Fibroblast of lung (primary cell): Measurements from ENCODE around the gene KLK7.

ENCODE experiments used
- CTCF ChIP-seq, 2 donors: IDR thresholded peaks in 1 of 2; conservative IDR thresholded peaks in 1 of 2; 1 replicate in 1 of 2; 2 replicates in 1 of 2; pipeline ENCODE4 v1.5.1; 2011 to 2012; ENCODE audit warnings: low read length in 2 of 2, control low read depth in 1 of 2, inconsistent platforms in 1 of 2, low read depth in 1 of 2, mild to moderate bottlenecking in 1 of 2
- EZH2 ChIP-seq: IDR thresholded peaks from 2 replicates; pipeline ENCODE4 v1.5.1; 2012; ENCODE audit warnings: low read length, control low read depth, mild to moderate bottlenecking; ENCODE audit errors: missing control alignments

GRCh38 chr19:50998061-50998460 lies 14.3 kb upstream of the KLK7 start:
- TF ChIP-seq CTCF (conservative IDR thresholded peaks at IDR 0.05 in 1 of 2, IDR thresholded peaks at IDR 0.05 in 1 of 2; ENCODE audit: low read depth in 1 of 2, low read length in 2 of 2) (no peak), EZH2 (no peak)
